ENCODE data around the gene PTPRE. TPM values are rescaled to one million over a fixed set of nuclear protein-coding genes. Genes with fewer than 3 reads are reported as not detected.

PTPRE gene
- total RNA-seq, 1 experiment from 2014 or later = 3.1 TPM

GRCh38 chr10:128059266-128059981 is 152.5 kb downstream of the PTPRE start:
- H3K36me3 Mint-ChIP-seq = no peaks in the 10 kb centered on the region
- H3K27me3 Mint-ChIP-seq (ENCODE audit: low read depth) = no peaks in the 10 kb centered on the region
- no peak overlapping the region for H3K4me3 Mint-ChIP-seq
- H3K4me1 Mint-ChIP-seq = peaks cover 26% of the 10 kb centered on the region
- no peak for ATAC-seq
- POLR2A ChIA-PET = interaction anchor here (0.7 kb wide), 1 partner anchor 84 kb away, joined by 4 read pairs; no protein-coding TSS in a partner anchor
- no peaks in the 10 kb centered on the region for H3K9me3 Mint-ChIP-seq
- TF ChIP-seq, protein P1, sequence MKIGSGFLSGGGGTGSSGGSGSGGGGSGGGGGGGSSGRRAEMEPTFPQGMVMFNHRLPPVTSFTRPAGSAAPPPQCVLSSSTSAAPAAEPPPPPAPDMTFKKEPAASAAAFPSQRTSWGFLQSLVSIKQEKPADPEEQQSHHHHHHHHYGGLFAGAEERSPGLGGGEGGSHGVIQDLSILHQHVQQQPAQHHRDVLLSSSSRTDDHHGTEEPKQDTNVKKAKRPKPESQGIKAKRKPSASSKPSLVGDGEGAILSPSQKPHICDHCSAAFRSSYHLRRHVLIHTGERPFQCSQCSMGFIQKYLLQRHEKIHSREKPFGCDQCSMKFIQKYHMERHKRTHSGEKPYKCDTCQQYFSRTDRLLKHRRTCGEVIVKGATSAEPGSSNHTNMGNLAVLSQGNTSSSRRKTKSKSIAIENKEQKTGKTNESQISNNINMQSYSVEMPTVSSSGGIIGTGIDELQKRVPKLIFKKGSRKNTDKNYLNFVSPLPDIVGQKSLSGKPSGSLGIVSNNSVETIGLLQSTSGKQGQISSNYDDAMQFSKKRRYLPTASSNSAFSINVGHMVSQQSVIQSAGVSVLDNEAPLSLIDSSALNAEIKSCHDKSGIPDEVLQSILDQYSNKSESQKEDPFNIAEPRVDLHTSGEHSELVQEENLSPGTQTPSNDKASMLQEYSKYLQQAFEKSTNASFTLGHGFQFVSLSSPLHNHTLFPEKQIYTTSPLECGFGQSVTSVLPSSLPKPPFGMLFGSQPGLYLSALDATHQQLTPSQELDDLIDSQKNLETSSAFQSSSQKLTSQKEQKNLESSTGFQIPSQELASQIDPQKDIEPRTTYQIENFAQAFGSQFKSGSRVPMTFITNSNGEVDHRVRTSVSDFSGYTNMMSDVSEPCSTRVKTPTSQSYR (CRISPR knock-in tag; IDR thresholded peaks at IDR 0.05) = no peak
- no peak for TF ChIP-seq CREM (CRISPR knock-in tag; IDR thresholded peaks at IDR 0.05)
- no peak for TF ChIP-seq PRRX2 (CRISPR knock-in tag; IDR thresholded peaks at IDR 0.05)
- TF ChIP-seq ZNF512 (CRISPR knock-in tag; IDR thresholded peaks at IDR 0.05; ENCODE audit: borderline replicate concordance) = no peak
- no peak for TF ChIP-seq SP1 (CRISPR knock-in tag; conservative IDR thresholded peaks at IDR 0.05)
- no peak for TF ChIP-seq SOX15 (CRISPR knock-in tag; IDR thresholded peaks at IDR 0.05)
- no peak for TF ChIP-seq ZNF423 (CRISPR knock-in tag; IDR thresholded peaks at IDR 0.05)
- TF ChIP-seq ZNF138 (CRISPR knock-in tag; conservative IDR thresholded peaks at IDR 0.05) = no peak
- TF ChIP-seq ZNF317 (CRISPR knock-in tag; IDR thresholded peaks at IDR 0.05; ENCODE audit: borderline replicate concordance, low read depth) = no peak
- no peak for DNase-seq (ENCODE audit: low spot score)
- no peak overlapping the region for H3K27ac Mint-ChIP-seq
- CTCF ChIA-PET = interaction anchor here (0.8 to 2.3 kb wide), 2 partner anchors 10 to 48 kb away, joined by 3 to 12 read pairs; no protein-coding TSS in a partner anchor

DNA sequence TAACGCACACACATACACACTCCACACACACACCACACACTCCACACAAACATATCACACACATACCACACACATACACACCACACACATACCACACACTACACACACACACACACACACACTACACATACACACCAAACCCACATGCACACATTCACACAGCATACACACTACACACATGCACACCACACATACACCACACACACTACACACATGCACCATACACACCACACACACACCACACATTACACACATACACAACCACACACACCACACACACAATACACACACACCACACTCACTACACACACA is 153.0 kb downstream of the PTPRE start:
- Mint-ChIP-seq H3K36me3 (no peaks in the 10 kb centered on the region), H3K27me3 (ENCODE audit: low read depth) (no peaks in the 10 kb centered on the region), H3K4me3 (no peak overlapping the region), H3K9me3 (no peaks in the 10 kb centered on the region), H3K4me1 (peaks cover 29% of the 10 kb centered on the region), H3K27ac (no peak overlapping the region)
- TF ChIP-seq NR2C2 (CRISPR knock-in tag; IDR thresholded peaks at IDR 0.05) = no peak
- no peak for TF ChIP-seq HMGA2 (CRISPR knock-in tag; IDR thresholded peaks at IDR 0.05)
- DNase-seq (ENCODE audit: low spot score) (no peak), ATAC-seq (no peak)
- POLR2A ChIA-PET = no interaction called here
- CTCF ChIA-PET = interaction anchor here (2.3 kb wide), 1 partner anchor 10 kb away, joined by 12 read pairs; no protein-coding TSS in a partner anchor

- no peak overlapping the region for H3K4me3 Mint-ChIP-seq
- ChIA-PET CTCF (interaction anchor here (2.3 kb wide), 1 partner anchor 9 kb away, joined by 12 read pairs; no protein-coding TSS in a partner anchor), POLR2A (no interaction called here)
- no peak for ATAC-seq
- H3K36me3 Mint-ChIP-seq = no peaks in the 10 kb centered on the region
- H3K9me3 Mint-ChIP-seq = no peaks in the 10 kb centered on the region
- no peak for DNase-seq (ENCODE audit: low spot score)
- H3K4me1 Mint-ChIP-seq = peaks cover 29% of the 10 kb centered on the region
- H3K27me3 Mint-ChIP-seq (ENCODE audit: low read depth) = no peaks in the 10 kb centered on the region
- no peak overlapping the region for H3K27ac Mint-ChIP-seq
- TF ChIP-seq ZNF425 (CRISPR knock-in tag; conservative IDR thresholded peaks at IDR 0.05) (no peak), STAT6 (CRISPR knock-in tag; conservative IDR thresholded peaks at IDR 0.05; ENCODE audit: low read depth) (no peak)
- TF ChIP-seq, protein P2, sequence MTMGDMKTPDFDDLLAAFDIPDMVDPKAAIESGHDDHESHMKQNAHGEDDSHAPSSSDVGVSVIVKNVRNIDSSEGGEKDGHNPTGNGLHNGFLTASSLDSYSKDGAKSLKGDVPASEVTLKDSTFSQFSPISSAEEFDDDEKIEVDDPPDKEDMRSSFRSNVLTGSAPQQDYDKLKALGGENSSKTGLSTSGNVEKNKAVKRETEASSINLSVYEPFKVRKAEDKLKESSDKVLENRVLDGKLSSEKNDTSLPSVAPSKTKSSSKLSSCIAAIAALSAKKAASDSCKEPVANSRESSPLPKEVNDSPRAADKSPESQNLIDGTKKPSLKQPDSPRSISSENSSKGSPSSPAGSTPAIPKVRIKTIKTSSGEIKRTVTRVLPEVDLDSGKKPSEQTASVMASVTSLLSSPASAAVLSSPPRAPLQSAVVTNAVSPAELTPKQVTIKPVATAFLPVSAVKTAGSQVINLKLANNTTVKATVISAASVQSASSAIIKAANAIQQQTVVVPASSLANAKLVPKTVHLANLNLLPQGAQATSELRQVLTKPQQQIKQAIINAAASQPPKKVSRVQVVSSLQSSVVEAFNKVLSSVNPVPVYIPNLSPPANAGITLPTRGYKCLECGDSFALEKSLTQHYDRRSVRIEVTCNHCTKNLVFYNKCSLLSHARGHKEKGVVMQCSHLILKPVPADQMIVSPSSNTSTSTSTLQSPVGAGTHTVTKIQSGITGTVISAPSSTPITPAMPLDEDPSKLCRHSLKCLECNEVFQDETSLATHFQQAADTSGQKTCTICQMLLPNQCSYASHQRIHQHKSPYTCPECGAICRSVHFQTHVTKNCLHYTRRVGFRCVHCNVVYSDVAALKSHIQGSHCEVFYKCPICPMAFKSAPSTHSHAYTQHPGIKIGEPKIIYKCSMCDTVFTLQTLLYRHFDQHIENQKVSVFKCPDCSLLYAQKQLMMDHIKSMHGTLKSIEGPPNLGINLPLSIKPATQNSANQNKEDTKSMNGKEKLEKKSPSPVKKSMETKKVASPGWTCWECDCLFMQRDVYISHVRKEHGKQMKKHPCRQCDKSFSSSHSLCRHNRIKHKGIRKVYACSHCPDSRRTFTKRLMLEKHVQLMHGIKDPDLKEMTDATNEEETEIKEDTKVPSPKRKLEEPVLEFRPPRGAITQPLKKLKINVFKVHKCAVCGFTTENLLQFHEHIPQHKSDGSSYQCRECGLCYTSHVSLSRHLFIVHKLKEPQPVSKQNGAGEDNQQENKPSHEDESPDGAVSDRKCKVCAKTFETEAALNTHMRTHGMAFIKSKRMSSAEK (CRISPR knock-in tag; IDR thresholded peaks at IDR 0.05; ENCODE audit: borderline replicate concordance) = no peak
These were observed 153.7 kb downstream of the PTPRE start for GRCh38 chr10:128060341-128061250.
